ENCODE data around the gene ZDHHC8. TPM values are rescaled to one million over a fixed set of nuclear protein-coding genes. Genes with fewer than 3 reads are reported as not detected.

Gene ZDHHC8
- total RNA-seq, 1 experiment from 2014 or later = 78.4 TPM

GRCh38 chr22:20145832-20146223 is 14.2 kb downstream of the ZDHHC8 start:
- intact Hi-C loops (cut with micrococcal nuclease; ENCODE audit: unreplicated experiment) = no loop called here
- H3K4me3 Mint-ChIP-seq (ENCODE audit: low read depth, unreplicated experiment) = no peak overlapping the region
- H3K36me3 Mint-ChIP-seq (ENCODE audit: insufficient read depth, unreplicated experiment) = peaks cover 12% of the 10 kb centered on the region
- CTCF ChIA-PET = no interaction called here
- no peak overlapping the region for H3K27ac Mint-ChIP-seq (ENCODE audit: unreplicated experiment)
- no peaks in the 10 kb centered on the region for H3K9me3 Mint-ChIP-seq (ENCODE audit: low read depth, unreplicated experiment)
- no peak for DNase-seq
- no peak for TF ChIP-seq CTCF (IDR thresholded peaks at IDR 0.05; ENCODE audit: unreplicated experiment)
- H3K4me1 Mint-ChIP-seq (ENCODE audit: low read depth, unreplicated experiment) = no peaks in the 10 kb centered on the region
- no peaks in the 10 kb centered on the region for H3K27me3 Mint-ChIP-seq (ENCODE audit: unreplicated experiment)
- TSS peak; percentile 35 for BruUV-seq (replicated peaks)

- no peaks in the 10 kb centered on the region for H3K27me3 Mint-ChIP-seq (ENCODE audit: unreplicated experiment)
- H3K36me3 Mint-ChIP-seq (ENCODE audit: insufficient read depth, unreplicated experiment) = peaks cover 5% of the 10 kb centered on the region
- no peaks in the 10 kb centered on the region for H3K4me1 Mint-ChIP-seq (ENCODE audit: low read depth, unreplicated experiment)
- no peak overlapping the region for H3K27ac Mint-ChIP-seq (ENCODE audit: unreplicated experiment)
- CTCF ChIA-PET = interaction anchor here (1.0 kb wide), 1 partner anchor 11 kb away, joined by 3 read pairs; no protein-coding TSS in a partner anchor
- H3K4me3 Mint-ChIP-seq (ENCODE audit: low read depth, unreplicated experiment) = no peak overlapping the region
- no peak for TF ChIP-seq CTCF (IDR thresholded peaks at IDR 0.05; ENCODE audit: unreplicated experiment)
- BruUV-seq (replicated peaks) = no TSS peak
- no peaks in the 10 kb centered on the region for H3K9me3 Mint-ChIP-seq (ENCODE audit: low read depth, unreplicated experiment)
- DNase-seq = no peak
- intact Hi-C loops (cut with micrococcal nuclease; ENCODE audit: unreplicated experiment) = no loop called here
These were observed 15.2 kb downstream of the ZDHHC8 start for GRCh38 chr22:20146777-20147176.

- H3K4me1 Mint-ChIP-seq (ENCODE audit: low read depth, unreplicated experiment) = no peaks in the 10 kb centered on the region
- H3K27me3 Mint-ChIP-seq (ENCODE audit: unreplicated experiment) = no peaks in the 10 kb centered on the region
- CTCF ChIA-PET = interaction anchor here (1.0 to 1.3 kb wide), 2 partner anchors 10 to 12 kb away, joined by 3 read pairs; no protein-coding TSS in a partner anchor
- H3K36me3 Mint-ChIP-seq (ENCODE audit: insufficient read depth, unreplicated experiment) = peaks cover 9% of the 10 kb centered on the region
- no peak for DNase-seq
- no TSS peak for BruUV-seq (replicated peaks)
- no peak overlapping the region for H3K4me3 Mint-ChIP-seq (ENCODE audit: low read depth, unreplicated experiment)
- intact Hi-C loops (cut with micrococcal nuclease; ENCODE audit: unreplicated experiment) = no loop called here
- no peaks in the 10 kb centered on the region for H3K9me3 Mint-ChIP-seq (ENCODE audit: low read depth, unreplicated experiment)
- no peak for TF ChIP-seq CTCF (IDR thresholded peaks at IDR 0.05; ENCODE audit: unreplicated experiment)
- no peak overlapping the region for H3K27ac Mint-ChIP-seq (ENCODE audit: unreplicated experiment)
These were observed 15.8 kb downstream of the ZDHHC8 start for GRCh38 chr22:20147237-20147988.

GRCh38 chr22:20148414-20148813 is 16.8 kb downstream of the ZDHHC8 start:
- CTCF ChIA-PET = interaction anchor here (1.3 kb wide), 1 partner anchor 9 kb away, joined by 3 read pairs; no protein-coding TSS in a partner anchor

More at GRCh38 chr22:20148414-20148813, 16.8 kb downstream of the ZDHHC8 start:
- no peak for TF ChIP-seq CTCF (IDR thresholded peaks at IDR 0.05; ENCODE audit: unreplicated experiment)
- intact Hi-C loops (cut with micrococcal nuclease; ENCODE audit: unreplicated experiment) = no loop called here
- H3K9me3 Mint-ChIP-seq (ENCODE audit: low read depth, unreplicated experiment) = no peaks in the 10 kb centered on the region
- H3K36me3 Mint-ChIP-seq (ENCODE audit: insufficient read depth, unreplicated experiment) = peaks cover 9% of the 10 kb centered on the region
- H3K4me3 Mint-ChIP-seq (ENCODE audit: low read depth, unreplicated experiment) = no peak overlapping the region
- no peak for DNase-seq
- peaks cover 5% of the 10 kb centered on the region for H3K27me3 Mint-ChIP-seq (ENCODE audit: unreplicated experiment)
- H3K27ac Mint-ChIP-seq (ENCODE audit: unreplicated experiment) = no peak overlapping the region
- no TSS peak for BruUV-seq (replicated peaks)
- H3K4me1 Mint-ChIP-seq (ENCODE audit: low read depth, unreplicated experiment) = no peaks in the 10 kb centered on the region
